OCI-LY7 (cell line): Measurements from ENCODE around the gene CDC42EP3.

Experiments used
- CTCF ChIP-seq: fragments of 200-600 bp; sonication (generic); conservative IDR thresholded peaks from 2 replicates; pipeline ENCODE4 v1.5.1; 2014; ENCODE audit warnings: mild to moderate bottlenecking, antibody characterized with exemption, low read length, moderate library complexity, mixed read lengths
- EZH2phosphoT487 ChIP-seq: fragments of 200-600 bp; sonication (generic); IDR thresholded peaks from 2 replicates; pipeline ENCODE4 v1.6.1; 2018; ENCODE audit warnings: low read depth, borderline replicate concordance, mild to moderate bottlenecking, mixed run types, antibody characterized with exemption, low read length, moderate library complexity, mixed read lengths

DNA sequence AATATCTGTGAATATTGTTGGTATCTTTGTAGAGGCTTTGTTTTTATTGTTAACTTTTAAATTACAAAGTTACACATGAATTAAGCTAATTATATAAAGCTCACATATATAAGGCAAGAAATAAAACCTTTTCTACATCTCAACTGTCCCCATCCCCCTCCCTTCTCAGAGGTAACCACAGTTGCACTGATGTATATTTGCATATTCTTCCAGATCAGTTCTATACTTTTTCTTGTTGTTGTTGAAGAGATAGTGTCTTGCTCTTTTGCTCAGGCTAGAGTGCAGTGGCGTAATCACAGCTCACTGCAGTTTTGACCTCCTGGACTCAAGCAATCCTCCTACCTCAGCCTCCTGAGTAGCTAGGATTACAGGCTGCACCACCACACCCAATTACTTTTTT lies 36.0 kb upstream of the CDC42EP3 start:
- TF ChIP-seq CTCF = no peak
- TF ChIP-seq EZH2phosphoT487 = no peak
